Breast epithelium (tissue), 3 donors: ENCODE results near the gene MIEF1.
"Not testable (repeated sequence)": the region's sequence is repeated elsewhere in the genome, so short reads cannot be mapped to it uniquely, and the experiment has no call there.

Experiments used
- CTCF ChIP-seq, 3 donors: fragments of 450-650 bp; IDR thresholded peaks; one replicate each; pipeline ENCODE4 v1.5.1; 2016 to 2017; ENCODE audit warnings: antibody characterized with exemption in 3 of 3, mild to moderate bottlenecking in 3 of 3, moderate library complexity in 3 of 3
- POLR2A ChIP-seq: fragments of 450-650 bp; IDR thresholded peaks from one replicate; pipeline ENCODE4 v1.6.1; 2016; ENCODE audit warnings: antibody characterized with exemption, mild to moderate bottlenecking, moderate library complexity
- POLR2AphosphoS5 ChIP-seq, 3 donors: sonication (generic); formaldehyde crosslinking; IDR thresholded peaks; one replicate each; pipeline ENCODE4 v1.6.1; 2017; ENCODE audit warnings: antibody characterized with exemption in 3 of 3

GRCh38 chr22:39522091-39522490 is 20.0 kb downstream of the MIEF1 start:
- not testable (repeated sequence) for TF ChIP-seq CTCF (IDR thresholded peaks at IDR 0.05); POLR2AphosphoS5 (IDR thresholded peaks at IDR 0.05); POLR2A
